Osteocyte (in vitro differentiated cells): ENCODE results near the gene ALKBH4. TPM values are rescaled to one million over a fixed set of nuclear protein-coding genes. Genes with fewer than 3 reads are reported as not detected.
"Not testable (repeated sequence)": the region's sequence is repeated elsewhere in the genome, so short reads cannot be mapped to it uniquely, and the experiment has no call there.

ENCODE experiments used
- DNase-seq: peaks from one replicate; pipeline ENCODE4 v3.0.0; 2021; ENCODE audit warnings: mixed read lengths; ENCODE audit not compliant: unreplicated experiment; ENCODE audit errors: extremely low spot score
- H3K27ac Mint-ChIP-seq: one replicate; pipeline ENCODE4 v1.8.0; 2021; ENCODE audit warnings: mild to moderate bottlenecking, mixed read lengths; ENCODE audit not compliant: unreplicated experiment
- H3K27me3 Mint-ChIP-seq: one replicate; pipeline ENCODE4 v1.8.0; 2021; ENCODE audit warnings: mixed read lengths; ENCODE audit not compliant: unreplicated experiment
- H3K36me3 Mint-ChIP-seq: one replicate; pipeline ENCODE4 v1.8.0; 2021; ENCODE audit warnings: mixed read lengths; ENCODE audit not compliant: unreplicated experiment
- H3K4me1 Mint-ChIP-seq: one replicate; pipeline ENCODE4 v1.8.0; 2021; ENCODE audit warnings: mixed read lengths; ENCODE audit not compliant: unreplicated experiment
- H3K4me3 Mint-ChIP-seq: one replicate; pipeline ENCODE4 v1.8.0; 2021; ENCODE audit warnings: mild to moderate bottlenecking, moderate library complexity, mixed read lengths; ENCODE audit not compliant: unreplicated experiment
- H3K9me3 Mint-ChIP-seq: one replicate; pipeline ENCODE4 v1.8.0; 2021; ENCODE audit warnings: mixed read lengths; ENCODE audit not compliant: unreplicated experiment
- total RNA-seq: library from RNA; stranded (reverse); gene quantifications from 2 replicates; pipeline ENCODE4 v1.2.1, GENCODE V29; 2021
- TF ChIP-seq, protein P1 (sequence below): fragments of 200-600 bp; sonication (generic); IDR thresholded peaks from 2 replicates; pipeline ENCODE4 v1.5.0; 2021; ENCODE audit warnings: antibody characterized with exemption, mild to moderate bottlenecking, moderate library complexity

ALKBH4 gene
- total RNA-seq, 1 donor from 2014 or later = 13.9 TPM

DNA sequence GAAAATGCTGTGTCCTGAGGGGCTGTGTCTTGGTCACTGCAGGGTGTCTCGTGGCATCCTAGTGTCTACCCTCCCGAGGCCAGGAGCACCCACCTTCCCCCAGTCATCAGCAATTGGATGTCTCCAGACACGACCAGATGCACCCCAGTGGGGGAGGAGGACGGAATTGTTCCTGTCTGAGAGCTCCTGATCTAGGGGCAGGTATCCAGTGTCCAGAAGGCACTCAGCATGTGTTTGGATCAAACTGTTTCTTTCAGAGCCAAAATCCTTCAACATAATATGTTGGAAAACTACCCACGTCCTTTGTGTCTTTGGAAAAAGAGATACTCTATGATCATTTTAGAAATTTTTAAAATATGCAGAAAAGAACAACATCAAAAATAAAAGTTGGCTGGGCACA, 51.6 kb downstream of the ALKBH4 start:
- no peak overlapping the region for H3K27ac Mint-ChIP-seq
- peaks cover 53% of the 10 kb centered on the region for H3K36me3 Mint-ChIP-seq
- TF ChIP-seq, protein P1, sequence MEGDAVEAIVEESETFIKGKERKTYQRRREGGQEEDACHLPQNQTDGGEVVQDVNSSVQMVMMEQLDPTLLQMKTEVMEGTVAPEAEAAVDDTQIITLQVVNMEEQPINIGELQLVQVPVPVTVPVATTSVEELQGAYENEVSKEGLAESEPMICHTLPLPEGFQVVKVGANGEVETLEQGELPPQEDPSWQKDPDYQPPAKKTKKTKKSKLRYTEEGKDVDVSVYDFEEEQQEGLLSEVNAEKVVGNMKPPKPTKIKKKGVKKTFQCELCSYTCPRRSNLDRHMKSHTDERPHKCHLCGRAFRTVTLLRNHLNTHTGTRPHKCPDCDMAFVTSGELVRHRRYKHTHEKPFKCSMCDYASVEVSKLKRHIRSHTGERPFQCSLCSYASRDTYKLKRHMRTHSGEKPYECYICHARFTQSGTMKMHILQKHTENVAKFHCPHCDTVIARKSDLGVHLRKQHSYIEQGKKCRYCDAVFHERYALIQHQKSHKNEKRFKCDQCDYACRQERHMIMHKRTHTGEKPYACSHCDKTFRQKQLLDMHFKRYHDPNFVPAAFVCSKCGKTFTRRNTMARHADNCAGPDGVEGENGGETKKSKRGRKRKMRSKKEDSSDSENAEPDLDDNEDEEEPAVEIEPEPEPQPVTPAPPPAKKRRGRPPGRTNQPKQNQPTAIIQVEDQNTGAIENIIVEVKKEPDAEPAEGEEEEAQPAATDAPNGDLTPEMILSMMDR = no peak
- no peak overlapping the region for H3K4me3 Mint-ChIP-seq
- H3K27me3 Mint-ChIP-seq = no peaks in the 10 kb centered on the region
- DNase-seq = no peak
- H3K4me1 Mint-ChIP-seq = no peaks in the 10 kb centered on the region
- H3K9me3 Mint-ChIP-seq = peaks cover 6% of the 10 kb centered on the region

DNA sequence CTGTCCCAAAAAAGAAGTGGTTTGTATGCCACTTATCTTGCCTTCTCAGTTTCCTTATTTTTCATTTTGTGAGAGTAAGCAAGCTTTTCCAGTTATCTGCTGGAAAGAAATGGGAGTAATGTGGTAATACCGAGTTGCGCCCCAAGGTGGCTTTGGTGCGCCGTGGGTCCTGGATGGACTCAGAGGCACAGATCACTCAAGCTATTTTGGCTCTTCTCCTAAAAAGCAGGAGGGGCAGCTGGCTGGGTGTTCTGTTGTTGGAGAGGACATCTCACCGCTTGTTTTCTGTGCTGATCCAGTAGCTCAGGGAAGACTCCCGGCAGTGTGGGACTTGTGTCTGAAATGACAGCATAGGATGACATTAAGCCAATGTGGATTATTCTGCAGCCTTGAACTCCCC, 52.1 kb downstream of the ALKBH4 start:
- peaks cover 6% of the 10 kb centered on the region for H3K9me3 Mint-ChIP-seq
- H3K4me3 Mint-ChIP-seq = no peak overlapping the region
- H3K4me1 Mint-ChIP-seq = no peaks in the 10 kb centered on the region
- no peak for DNase-seq
- no peaks in the 10 kb centered on the region for H3K27me3 Mint-ChIP-seq
- H3K27ac Mint-ChIP-seq = no peak overlapping the region
- TF ChIP-seq, protein P1 = peak; percentile 41
- H3K36me3 Mint-ChIP-seq = peaks cover 58% of the 10 kb centered on the region

DNA sequence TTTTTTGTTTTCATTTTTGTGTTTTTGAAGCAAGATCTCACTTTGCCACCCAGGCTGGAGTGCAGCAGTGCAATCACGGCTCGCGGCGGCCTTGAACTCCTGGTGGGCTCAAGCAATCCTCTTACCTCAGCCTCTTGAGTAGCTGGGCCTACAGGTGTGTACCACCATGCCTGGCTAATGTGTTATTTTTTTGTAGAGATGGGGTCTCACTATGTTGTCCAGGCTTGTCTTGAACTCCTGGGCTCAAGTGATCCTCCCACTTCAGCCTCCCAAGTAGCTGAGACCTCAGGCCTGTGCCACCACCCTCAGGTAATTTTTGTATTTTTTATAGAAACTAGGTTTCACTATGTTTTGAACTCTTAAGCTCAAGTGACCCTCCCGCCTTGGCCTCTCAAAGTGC, 53.7 kb downstream of the ALKBH4 start:
- Mint-ChIP-seq H3K27ac (no peak overlapping the region), H3K4me1 (no peaks in the 10 kb centered on the region), H3K36me3 (peaks cover 58% of the 10 kb centered on the region), H3K27me3 (no peaks in the 10 kb centered on the region), H3K4me3 (no peak overlapping the region), H3K9me3 (peaks cover 6% of the 10 kb centered on the region)
- TF ChIP-seq, protein P1 = no peak
- no peak for DNase-seq

DNA sequence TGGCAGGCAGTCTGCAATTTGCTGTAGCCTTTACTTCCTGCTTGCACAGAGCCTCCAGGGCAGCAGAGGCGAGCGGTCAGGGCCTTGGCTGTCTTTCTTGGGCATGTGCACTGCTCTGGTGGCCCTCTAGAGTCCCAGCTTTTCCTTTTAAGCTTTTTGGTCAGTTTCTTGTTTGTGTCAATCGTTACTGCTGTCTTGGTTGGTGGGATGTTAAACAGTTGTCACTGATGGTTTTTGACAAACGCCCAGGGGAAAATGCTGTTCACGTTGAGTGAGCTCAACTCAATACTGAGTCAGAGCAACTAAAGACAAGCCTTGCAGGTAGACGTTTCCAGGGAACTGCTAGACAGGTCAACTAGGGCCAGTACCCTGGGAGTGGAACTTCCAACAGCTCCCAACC, 54.5 kb downstream of the ALKBH4 start:
- Mint-ChIP-seq H3K36me3 (peaks cover 58% of the 10 kb centered on the region), H3K27me3 (no peaks in the 10 kb centered on the region), H3K4me1 (no peaks in the 10 kb centered on the region), H3K27ac (no peak overlapping the region), H3K4me3 (no peak overlapping the region), H3K9me3 (peaks cover 6% of the 10 kb centered on the region)
- TF ChIP-seq, protein P1 = no peak
- no peak for DNase-seq

DNA sequence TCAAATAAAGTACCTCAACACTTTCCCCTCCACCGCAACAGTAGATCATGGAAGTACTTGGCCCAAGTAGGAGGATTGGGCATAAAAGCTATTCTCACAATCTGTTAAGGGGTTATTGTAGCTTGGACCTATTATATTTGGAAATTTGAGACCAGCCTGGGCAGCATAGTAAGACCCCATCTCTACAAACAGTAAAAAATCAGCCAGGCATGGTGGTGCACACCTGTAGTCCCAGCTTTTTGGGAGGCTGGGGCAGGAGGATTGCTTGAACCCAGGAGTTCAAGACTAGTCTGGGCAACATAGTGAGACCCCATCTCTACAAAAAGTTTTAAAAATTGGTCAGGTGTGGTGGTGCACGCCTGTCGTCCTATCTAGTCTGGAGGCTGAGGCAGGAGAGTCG, 55.3 kb downstream of the ALKBH4 start:
- Mint-ChIP-seq H3K9me3 (peaks cover 6% of the 10 kb centered on the region), H3K36me3 (peaks cover 57% of the 10 kb centered on the region), H3K4me1 (no peaks in the 10 kb centered on the region), H3K4me3 (no peak overlapping the region), H3K27ac (no peak overlapping the region), H3K27me3 (no peaks in the 10 kb centered on the region)
- no peak for DNase-seq
- TF ChIP-seq, protein P1 = no peak

DNA sequence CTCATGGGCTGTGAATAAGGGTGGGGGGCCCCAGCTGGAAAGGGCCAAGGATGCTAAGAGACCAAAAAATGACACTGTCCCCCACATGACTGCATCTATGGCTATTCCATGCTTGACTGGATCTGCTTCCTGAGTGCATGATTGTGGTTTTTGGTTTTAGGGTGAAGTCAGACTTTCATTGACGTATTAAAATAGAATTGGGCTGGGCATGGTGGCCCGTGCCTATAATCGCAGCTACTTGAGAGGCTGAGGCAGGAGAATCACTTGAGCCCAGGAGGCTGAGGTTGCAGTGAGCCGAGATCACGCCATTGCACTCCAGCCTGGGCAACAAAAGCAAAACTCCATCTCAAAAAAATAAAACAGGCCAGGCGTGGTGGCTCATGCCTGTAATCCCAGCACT, 56.1 kb downstream of the ALKBH4 start:
- not testable (repeated sequence) for H3K9me3 Mint-ChIP-seq, H3K27me3 Mint-ChIP-seq, H3K4me3 Mint-ChIP-seq, H3K4me1 Mint-ChIP-seq, H3K27ac Mint-ChIP-seq, DNase-seq
- peaks cover 57% of the 10 kb centered on the region for H3K36me3 Mint-ChIP-seq
